WTC11 (cell line): ENCODE measurements around the gene PREX1. TPM values are rescaled to one million over a fixed set of nuclear protein-coding genes. Genes with fewer than 3 reads are reported as not detected.

Source experiments
- ATAC-seq: fragments of 200-7000 bp; cut with Tn5 transposase; 2 replicates; pipeline ENCODE4 v1.10.0; 2021; ENCODE audit warnings: mild to moderate bottlenecking, moderate library complexity
- CTCF ChIA-PET: fragments of 300-600 bp; sonication (Branson Sonifier 250); formaldehyde crosslinking; loops from one replicate; lab custom pipeline; 2021; ENCODE audit warnings: antibody characterized with exemption; lab: Charles Lee
- POLR2A ChIA-PET: fragments of 350-600 bp; sonication (Branson Sonifier 250); formaldehyde crosslinking; loops from one replicate; lab custom pipeline; 2021; ENCODE audit warnings: antibody characterized with exemption; lab: Charles Lee
- DNase-seq: peaks from one replicate; pipeline ENCODE4 v3.0.0; 2021; ENCODE audit warnings: low spot score
- H3K27ac Mint-ChIP-seq: 2 replicates; pipeline ENCODE4 v1.8.0; 2021; ENCODE audit warnings: mixed read lengths
- H3K27me3 Mint-ChIP-seq: 2 replicates; pipeline ENCODE4 v1.8.0; 2021; ENCODE audit warnings: low read depth, mild to moderate bottlenecking, moderate library complexity, mixed read lengths
- H3K36me3 Mint-ChIP-seq: 2 replicates; pipeline ENCODE4 v1.8.0; 2021; ENCODE audit warnings: mixed read lengths
- H3K4me1 Mint-ChIP-seq: 2 replicates; pipeline ENCODE4 v1.8.0; 2022; ENCODE audit warnings: mixed read lengths
- H3K4me3 Mint-ChIP-seq: 2 replicates; pipeline ENCODE4 v1.8.0; 2021; ENCODE audit warnings: mild to moderate bottlenecking, moderate library complexity, mixed read lengths
- H3K9me3 Mint-ChIP-seq: 2 replicates; pipeline ENCODE4 v1.8.0; 2021; ENCODE audit warnings: mixed read lengths
- FOXJ3 ChIP-seq: sonication (generic); formaldehyde crosslinking; IDR thresholded peaks from 2 replicates; pipeline ENCODE4 v1.9.0; 2021; ENCODE audit warnings: missing genetic modification reagents, mild to moderate bottlenecking, borderline replicate concordance
- GRHL2 ChIP-seq: fragments of 250-450 bp; sonication (Bioruptor Pico); IDR thresholded peaks from 2 replicates; pipeline ENCODE4 v1.8.0; 2022; ENCODE audit warnings: mild to moderate bottlenecking, moderate library complexity; ENCODE audit not compliant: insufficient replicate concordance, severe bottlenecking
- JUN ChIP-seq: sonication (generic); formaldehyde crosslinking; IDR thresholded peaks from 2 replicates; pipeline ENCODE4 v1.8.0; 2023; ENCODE audit warnings: mild to moderate bottlenecking, missing genetic modification reagents
- NR1H2 ChIP-seq: sonication (generic); formaldehyde crosslinking; IDR thresholded peaks from 2 replicates; pipeline ENCODE4 v1.9.0; 2021; ENCODE audit warnings: mild to moderate bottlenecking, moderate library complexity, missing genetic modification reagents
- PRRX2 ChIP-seq: fragments of 250-450 bp; sonication (Bioruptor Pico); IDR thresholded peaks from 2 replicates; pipeline ENCODE4 v1.8.0; 2021; ENCODE audit warnings: mild to moderate bottlenecking
- TP53 ChIP-seq: sonication (generic); formaldehyde crosslinking; IDR thresholded peaks from 2 replicates; pipeline ENCODE4 v1.8.1; 2023; ENCODE audit warnings: mild to moderate bottlenecking, missing genetic modification reagents
- ZNF121 ChIP-seq: sonication (generic); formaldehyde crosslinking; IDR thresholded peaks from 2 replicates; pipeline ENCODE4 v1.8.0; 2023; ENCODE audit warnings: missing genetic modification reagents
- ZNF317 ChIP-seq: sonication (generic); formaldehyde crosslinking; IDR thresholded peaks from 2 replicates; pipeline ENCODE4 v1.8.1; 2023; ENCODE audit warnings: low read depth, mild to moderate bottlenecking, moderate library complexity, missing genetic modification reagents, borderline replicate concordance
- ZNF416 ChIP-seq: fragments of 250-450 bp; sonication (Bioruptor Pico); IDR thresholded peaks from 2 replicates; pipeline ENCODE4 v1.9.0; 2021; ENCODE audit warnings: mild to moderate bottlenecking, inconsistent platforms
- ZNF423 ChIP-seq: fragments of 250-450 bp; sonication (Bioruptor Pico); IDR thresholded peaks from 2 replicates; pipeline ENCODE4 v2.1.2; 2022; ENCODE audit warnings: mild to moderate bottlenecking, moderate library complexity
- total RNA-seq: library from RNA; stranded (reverse); gene quantifications from 3 replicates; pipeline ENCODE4 v1.2.3, GENCODE V29; 2021
- TF ChIP-seq, protein P1 (sequence below): sonication (generic); formaldehyde crosslinking; IDR thresholded peaks from 2 replicates; pipeline ENCODE4 v1.8.0; 2023; ENCODE audit warnings: mild to moderate bottlenecking, missing genetic modification reagents
- TF ChIP-seq, protein P2 (sequence below): sonication (generic); formaldehyde crosslinking; IDR thresholded peaks from 2 replicates; pipeline ENCODE4 v1.8.0; 2022; ENCODE audit warnings: mild to moderate bottlenecking, missing genetic modification reagents
- TF ChIP-seq, protein P3 (sequence below): sonication (generic); formaldehyde crosslinking; conservative IDR thresholded peaks from 2 replicates; pipeline ENCODE4 v1.8.1; 2022; ENCODE audit warnings: mild to moderate bottlenecking, missing genetic modification reagents
- TF ChIP-seq, protein P4 (sequence below): fragments of 200-600 bp; IDR thresholded peaks from 2 replicates; pipeline ENCODE4 v1.8.0; 2022; ENCODE audit warnings: antibody characterized with exemption
- TF ChIP-seq, protein P5 (sequence below): fragments of 250-450 bp; sonication (Bioruptor Pico); IDR thresholded peaks from 2 replicates; pipeline ENCODE4 v1.9.0; 2021; ENCODE audit warnings: moderate library complexity, mild to moderate bottlenecking, inconsistent platforms, borderline replicate concordance
- TF ChIP-seq, protein P6 (sequence below): sonication (generic); formaldehyde crosslinking; conservative IDR thresholded peaks from 2 replicates; pipeline ENCODE4 v1.8.1; 2023; ENCODE audit warnings: mild to moderate bottlenecking, low read depth, missing genetic modification reagents, moderate library complexity
- TF ChIP-seq, protein P7 (sequence below): sonication (generic); formaldehyde crosslinking; IDR thresholded peaks from 2 replicates; pipeline ENCODE4 v1.8.1; 2023; ENCODE audit warnings: mild to moderate bottlenecking, missing genetic modification reagents, borderline replicate concordance
- TF ChIP-seq, protein P8 (sequence below): sonication (generic); formaldehyde crosslinking; IDR thresholded peaks from 2 replicates; pipeline ENCODE4 v1.8.1; 2022; ENCODE audit warnings: mild to moderate bottlenecking, missing genetic modification reagents, moderate library complexity, borderline replicate concordance

PREX1 gene
- total RNA-seq, 1 experiment from 2014 or later, result 17.3 TPM

DNA sequence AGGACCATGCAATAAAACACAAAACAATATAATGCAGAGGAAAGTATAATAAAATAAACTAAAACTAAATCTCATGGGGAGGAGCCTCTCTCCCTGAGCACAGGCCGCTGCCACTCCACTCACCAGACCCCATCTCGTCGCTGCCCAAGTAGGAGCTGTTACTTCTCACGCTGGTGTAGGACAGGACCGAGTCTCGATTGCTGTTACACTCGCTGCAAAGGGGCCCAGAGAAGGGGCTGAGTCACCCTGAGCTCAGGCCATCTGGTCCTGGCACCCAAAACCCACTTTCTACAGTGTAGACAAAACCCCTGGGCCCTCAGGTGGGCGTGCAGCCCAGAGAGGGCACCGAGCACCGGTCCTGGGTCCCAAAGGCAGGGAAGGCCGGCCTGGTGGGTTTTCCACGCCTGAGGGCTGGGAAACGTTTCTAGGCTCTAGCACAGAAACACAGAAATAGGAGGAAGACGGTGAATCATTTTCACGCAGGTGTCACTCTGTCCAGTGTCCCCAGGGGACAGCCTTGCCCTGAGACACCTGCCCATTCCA, 183.4 kb downstream of the PREX1 start:
- Mint-ChIP-seq H3K4me3 (no peak overlapping the region), H3K9me3 (no peaks in the 10 kb centered on the region), H3K27ac (no peak overlapping the region)
- TF ChIP-seq ZNF121, result no peak
- TF ChIP-seq, protein P1, sequence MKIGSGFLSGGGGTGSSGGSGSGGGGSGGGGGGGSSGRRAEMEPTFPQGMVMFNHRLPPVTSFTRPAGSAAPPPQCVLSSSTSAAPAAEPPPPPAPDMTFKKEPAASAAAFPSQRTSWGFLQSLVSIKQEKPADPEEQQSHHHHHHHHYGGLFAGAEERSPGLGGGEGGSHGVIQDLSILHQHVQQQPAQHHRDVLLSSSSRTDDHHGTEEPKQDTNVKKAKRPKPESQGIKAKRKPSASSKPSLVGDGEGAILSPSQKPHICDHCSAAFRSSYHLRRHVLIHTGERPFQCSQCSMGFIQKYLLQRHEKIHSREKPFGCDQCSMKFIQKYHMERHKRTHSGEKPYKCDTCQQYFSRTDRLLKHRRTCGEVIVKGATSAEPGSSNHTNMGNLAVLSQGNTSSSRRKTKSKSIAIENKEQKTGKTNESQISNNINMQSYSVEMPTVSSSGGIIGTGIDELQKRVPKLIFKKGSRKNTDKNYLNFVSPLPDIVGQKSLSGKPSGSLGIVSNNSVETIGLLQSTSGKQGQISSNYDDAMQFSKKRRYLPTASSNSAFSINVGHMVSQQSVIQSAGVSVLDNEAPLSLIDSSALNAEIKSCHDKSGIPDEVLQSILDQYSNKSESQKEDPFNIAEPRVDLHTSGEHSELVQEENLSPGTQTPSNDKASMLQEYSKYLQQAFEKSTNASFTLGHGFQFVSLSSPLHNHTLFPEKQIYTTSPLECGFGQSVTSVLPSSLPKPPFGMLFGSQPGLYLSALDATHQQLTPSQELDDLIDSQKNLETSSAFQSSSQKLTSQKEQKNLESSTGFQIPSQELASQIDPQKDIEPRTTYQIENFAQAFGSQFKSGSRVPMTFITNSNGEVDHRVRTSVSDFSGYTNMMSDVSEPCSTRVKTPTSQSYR (CRISPR knock-in tag), result no peak
- no peak for TF ChIP-seq PRRX2 (CRISPR knock-in tag)
- TF ChIP-seq, protein P2, sequence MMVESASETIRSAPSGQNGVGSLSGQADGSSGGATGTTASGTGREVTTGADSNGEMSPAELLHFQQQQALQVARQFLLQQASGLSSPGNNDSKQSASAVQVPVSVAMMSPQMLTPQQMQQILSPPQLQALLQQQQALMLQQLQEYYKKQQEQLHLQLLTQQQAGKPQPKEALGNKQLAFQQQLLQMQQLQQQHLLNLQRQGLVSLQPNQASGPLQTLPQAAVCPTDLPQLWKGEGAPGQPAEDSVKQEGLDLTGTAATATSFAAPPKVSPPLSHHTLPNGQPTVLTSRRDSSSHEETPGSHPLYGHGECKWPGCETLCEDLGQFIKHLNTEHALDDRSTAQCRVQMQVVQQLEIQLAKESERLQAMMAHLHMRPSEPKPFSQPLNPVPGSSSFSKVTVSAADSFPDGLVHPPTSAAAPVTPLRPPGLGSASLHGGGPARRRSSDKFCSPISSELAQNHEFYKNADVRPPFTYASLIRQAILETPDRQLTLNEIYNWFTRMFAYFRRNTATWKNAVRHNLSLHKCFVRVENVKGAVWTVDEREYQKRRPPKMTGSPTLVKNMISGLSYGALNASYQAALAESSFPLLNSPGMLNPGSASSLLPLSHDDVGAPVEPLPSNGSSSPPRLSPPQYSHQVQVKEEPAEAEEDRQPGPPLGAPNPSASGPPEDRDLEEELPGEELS (CRISPR knock-in tag), result no peak
- no peak for TF ChIP-seq NR1H2
- TF ChIP-seq ZNF317, result no peak
- TF ChIP-seq FOXJ3, result no peak
- no peak for TF ChIP-seq JUN (CRISPR knock-in tag)
- TF ChIP-seq, protein P3, sequence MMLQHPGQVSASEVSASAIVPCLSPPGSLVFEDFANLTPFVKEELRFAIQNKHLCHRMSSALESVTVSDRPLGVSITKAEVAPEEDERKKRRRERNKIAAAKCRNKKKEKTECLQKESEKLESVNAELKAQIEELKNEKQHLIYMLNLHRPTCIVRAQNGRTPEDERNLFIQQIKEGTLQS, result no peak
- TF ChIP-seq, protein P4, sequence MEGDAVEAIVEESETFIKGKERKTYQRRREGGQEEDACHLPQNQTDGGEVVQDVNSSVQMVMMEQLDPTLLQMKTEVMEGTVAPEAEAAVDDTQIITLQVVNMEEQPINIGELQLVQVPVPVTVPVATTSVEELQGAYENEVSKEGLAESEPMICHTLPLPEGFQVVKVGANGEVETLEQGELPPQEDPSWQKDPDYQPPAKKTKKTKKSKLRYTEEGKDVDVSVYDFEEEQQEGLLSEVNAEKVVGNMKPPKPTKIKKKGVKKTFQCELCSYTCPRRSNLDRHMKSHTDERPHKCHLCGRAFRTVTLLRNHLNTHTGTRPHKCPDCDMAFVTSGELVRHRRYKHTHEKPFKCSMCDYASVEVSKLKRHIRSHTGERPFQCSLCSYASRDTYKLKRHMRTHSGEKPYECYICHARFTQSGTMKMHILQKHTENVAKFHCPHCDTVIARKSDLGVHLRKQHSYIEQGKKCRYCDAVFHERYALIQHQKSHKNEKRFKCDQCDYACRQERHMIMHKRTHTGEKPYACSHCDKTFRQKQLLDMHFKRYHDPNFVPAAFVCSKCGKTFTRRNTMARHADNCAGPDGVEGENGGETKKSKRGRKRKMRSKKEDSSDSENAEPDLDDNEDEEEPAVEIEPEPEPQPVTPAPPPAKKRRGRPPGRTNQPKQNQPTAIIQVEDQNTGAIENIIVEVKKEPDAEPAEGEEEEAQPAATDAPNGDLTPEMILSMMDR, result no peak
- TF ChIP-seq, protein P5, sequence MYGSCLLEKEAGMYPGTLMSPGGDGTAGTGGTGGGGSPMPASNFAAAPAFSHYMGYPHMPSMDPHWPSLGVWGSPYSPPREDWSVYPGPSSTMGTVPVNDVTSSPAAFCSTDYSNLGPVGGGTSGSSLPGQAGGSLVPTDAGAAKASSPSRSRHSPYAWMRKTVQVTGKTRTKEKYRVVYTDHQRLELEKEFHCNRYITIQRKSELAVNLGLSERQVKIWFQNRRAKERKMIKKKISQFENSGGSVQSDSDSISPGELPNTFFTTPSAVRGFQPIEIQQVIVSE (CRISPR knock-in tag), result no peak
- no peak for TF ChIP-seq TP53 (CRISPR knock-in tag)
- TF ChIP-seq ZNF423, result no peak
- TF ChIP-seq, all 79 proteins: peak for 0
- ATAC-seq (no peak), DNase-seq (no peak)
- Mint-ChIP-seq H3K36me3 (peaks cover 7% of the 10 kb centered on the region), H3K4me1 (no peaks in the 10 kb centered on the region), H3K27me3 (no peaks in the 10 kb centered on the region)
- ChIA-PET POLR2A (no interaction called here), CTCF (no interaction called here)

DNA sequence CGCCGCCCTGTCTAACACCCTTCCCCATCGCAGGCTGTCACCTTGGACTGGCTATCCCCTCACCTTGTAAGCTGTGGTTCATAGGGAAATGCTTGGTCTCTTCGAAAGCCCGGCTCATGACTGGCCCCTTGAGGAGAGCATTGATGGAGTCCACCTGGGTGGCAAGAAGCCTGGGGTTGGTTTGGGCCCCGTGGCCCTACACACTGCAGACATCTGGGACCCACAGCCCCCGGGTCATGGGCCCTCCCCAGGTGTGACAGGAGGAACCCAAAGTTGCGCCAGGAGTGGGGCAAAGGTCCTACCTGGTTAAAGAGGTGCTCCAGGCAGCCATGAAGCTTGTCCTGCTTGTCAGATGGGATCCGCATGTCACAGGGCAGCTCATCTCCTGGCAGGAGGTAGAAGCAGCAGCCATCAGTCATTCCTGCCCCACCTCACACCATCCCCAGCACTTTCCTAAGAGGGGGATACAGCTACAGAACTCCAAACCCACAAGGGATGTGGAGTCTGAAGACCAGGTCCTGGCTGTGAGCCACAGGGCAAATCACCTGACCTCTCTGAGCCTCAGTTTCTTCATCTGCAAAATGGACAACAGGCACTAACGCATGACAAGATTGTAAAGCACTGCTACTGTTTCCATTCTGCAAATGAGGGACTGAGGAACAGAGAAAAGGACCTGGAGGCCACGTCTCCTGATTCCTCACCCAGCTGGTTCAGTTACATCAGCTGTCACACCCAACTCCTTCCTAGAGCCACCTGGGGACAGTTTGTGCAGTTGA, 185.5 kb downstream of the PREX1 start:
- Mint-ChIP-seq H3K36me3 (peaks cover 7% of the 10 kb centered on the region), H3K27ac (no peak overlapping the region), H3K4me3 (no peak overlapping the region), H3K4me1 (no peaks in the 10 kb centered on the region), H3K27me3 (no peaks in the 10 kb centered on the region)
- DNase-seq, result no peak
- POLR2A ChIA-PET, result no interaction called here
- CTCF ChIA-PET, result interaction anchor here (2.6 kb wide), 1 partner anchor 15 kb away, joined by 10 read pairs; no protein-coding TSS in a partner anchor
- TF ChIP-seq GRHL2 (CRISPR knock-in tag) (no peak), NR1H2 (no peak), ZNF416 (CRISPR knock-in tag) (no peak)
- TF ChIP-seq, protein P6, sequence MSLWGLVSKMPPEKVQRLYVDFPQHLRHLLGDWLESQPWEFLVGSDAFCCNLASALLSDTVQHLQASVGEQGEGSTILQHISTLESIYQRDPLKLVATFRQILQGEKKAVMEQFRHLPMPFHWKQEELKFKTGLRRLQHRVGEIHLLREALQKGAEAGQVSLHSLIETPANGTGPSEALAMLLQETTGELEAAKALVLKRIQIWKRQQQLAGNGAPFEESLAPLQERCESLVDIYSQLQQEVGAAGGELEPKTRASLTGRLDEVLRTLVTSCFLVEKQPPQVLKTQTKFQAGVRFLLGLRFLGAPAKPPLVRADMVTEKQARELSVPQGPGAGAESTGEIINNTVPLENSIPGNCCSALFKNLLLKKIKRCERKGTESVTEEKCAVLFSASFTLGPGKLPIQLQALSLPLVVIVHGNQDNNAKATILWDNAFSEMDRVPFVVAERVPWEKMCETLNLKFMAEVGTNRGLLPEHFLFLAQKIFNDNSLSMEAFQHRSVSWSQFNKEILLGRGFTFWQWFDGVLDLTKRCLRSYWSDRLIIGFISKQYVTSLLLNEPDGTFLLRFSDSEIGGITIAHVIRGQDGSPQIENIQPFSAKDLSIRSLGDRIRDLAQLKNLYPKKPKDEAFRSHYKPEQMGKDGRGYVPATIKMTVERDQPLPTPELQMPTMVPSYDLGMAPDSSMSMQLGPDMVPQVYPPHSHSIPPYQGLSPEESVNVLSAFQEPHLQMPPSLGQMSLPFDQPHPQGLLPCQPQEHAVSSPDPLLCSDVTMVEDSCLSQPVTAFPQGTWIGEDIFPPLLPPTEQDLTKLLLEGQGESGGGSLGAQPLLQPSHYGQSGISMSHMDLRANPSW (CRISPR knock-in tag), result no peak
- TF ChIP-seq, protein P7, sequence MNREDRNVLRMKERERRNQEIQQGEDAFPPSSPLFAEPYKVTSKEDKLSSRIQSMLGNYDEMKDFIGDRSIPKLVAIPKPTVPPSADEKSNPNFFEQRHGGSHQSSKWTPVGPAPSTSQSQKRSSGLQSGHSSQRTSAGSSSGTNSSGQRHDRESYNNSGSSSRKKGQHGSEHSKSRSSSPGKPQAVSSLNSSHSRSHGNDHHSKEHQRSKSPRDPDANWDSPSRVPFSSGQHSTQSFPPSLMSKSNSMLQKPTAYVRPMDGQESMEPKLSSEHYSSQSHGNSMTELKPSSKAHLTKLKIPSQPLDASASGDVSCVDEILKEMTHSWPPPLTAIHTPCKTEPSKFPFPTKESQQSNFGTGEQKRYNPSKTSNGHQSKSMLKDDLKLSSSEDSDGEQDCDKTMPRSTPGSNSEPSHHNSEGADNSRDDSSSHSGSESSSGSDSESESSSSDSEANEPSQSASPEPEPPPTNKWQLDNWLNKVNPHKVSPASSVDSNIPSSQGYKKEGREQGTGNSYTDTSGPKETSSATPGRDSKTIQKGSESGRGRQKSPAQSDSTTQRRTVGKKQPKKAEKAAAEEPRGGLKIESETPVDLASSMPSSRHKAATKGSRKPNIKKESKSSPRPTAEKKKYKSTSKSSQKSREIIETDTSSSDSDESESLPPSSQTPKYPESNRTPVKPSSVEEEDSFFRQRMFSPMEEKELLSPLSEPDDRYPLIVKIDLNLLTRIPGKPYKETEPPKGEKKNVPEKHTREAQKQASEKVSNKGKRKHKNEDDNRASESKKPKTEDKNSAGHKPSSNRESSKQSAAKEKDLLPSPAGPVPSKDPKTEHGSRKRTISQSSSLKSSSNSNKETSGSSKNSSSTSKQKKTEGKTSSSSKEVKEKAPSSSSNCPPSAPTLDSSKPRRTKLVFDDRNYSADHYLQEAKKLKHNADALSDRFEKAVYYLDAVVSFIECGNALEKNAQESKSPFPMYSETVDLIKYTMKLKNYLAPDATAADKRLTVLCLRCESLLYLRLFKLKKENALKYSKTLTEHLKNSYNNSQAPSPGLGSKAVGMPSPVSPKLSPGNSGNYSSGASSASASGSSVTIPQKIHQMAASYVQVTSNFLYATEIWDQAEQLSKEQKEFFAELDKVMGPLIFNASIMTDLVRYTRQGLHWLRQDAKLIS (CRISPR knock-in tag), result no peak
- TF ChIP-seq, protein P8, sequence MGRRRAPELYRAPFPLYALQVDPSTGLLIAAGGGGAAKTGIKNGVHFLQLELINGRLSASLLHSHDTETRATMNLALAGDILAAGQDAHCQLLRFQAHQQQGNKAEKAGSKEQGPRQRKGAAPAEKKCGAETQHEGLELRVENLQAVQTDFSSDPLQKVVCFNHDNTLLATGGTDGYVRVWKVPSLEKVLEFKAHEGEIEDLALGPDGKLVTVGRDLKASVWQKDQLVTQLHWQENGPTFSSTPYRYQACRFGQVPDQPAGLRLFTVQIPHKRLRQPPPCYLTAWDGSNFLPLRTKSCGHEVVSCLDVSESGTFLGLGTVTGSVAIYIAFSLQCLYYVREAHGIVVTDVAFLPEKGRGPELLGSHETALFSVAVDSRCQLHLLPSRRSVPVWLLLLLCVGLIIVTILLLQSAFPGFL (CRISPR knock-in tag), result no peak
- TF ChIP-seq, all 79 proteins: peak for 0
- no peak for ATAC-seq
- no peaks in the 10 kb centered on the region for H3K9me3 Mint-ChIP-seq
